Large intestine (tissue), 3 donors: Measurements from ENCODE around the gene ASB9. TPM values are rescaled to one million over a fixed set of nuclear protein-coding genes. Genes with fewer than 3 reads are reported as not detected.

Experiments used
- DNase-seq, 2 donors: peaks; one replicate each; pipeline versions ENCODE4 v3.0.0 to v3.0.0-alpha.2; 2013
- H3K27ac ChIP-seq: one replicate; pipeline ENCODE4 v1.5.1; 2013; ENCODE audit warnings: low read length
- H3K27me3 ChIP-seq: 2 replicates; pipeline ENCODE4 v1.6.1; 2013; ENCODE audit warnings: low read length; ENCODE audit not compliant: control insufficient read depth, insufficient read depth
- H3K36me3 ChIP-seq: 2 replicates; pipeline ENCODE4 v1.6.1; 2013; ENCODE audit warnings: low read length; ENCODE audit not compliant: control insufficient read depth, insufficient read depth
- H3K4me1 ChIP-seq: one replicate; pipeline ENCODE4 v1.6.1; 2013; ENCODE audit warnings: low read length; ENCODE audit not compliant: control insufficient read depth, insufficient read depth
- H3K4me3 ChIP-seq: one replicate; pipeline ENCODE4 v1.5.1; 2013; ENCODE audit warnings: low read length
- H3K9me3 ChIP-seq: one replicate; pipeline ENCODE4 v1.6.1; 2013; ENCODE audit warnings: mild to moderate bottlenecking, low read depth, low read length, moderate library complexity; ENCODE audit not compliant: control insufficient read depth
- WGBS: methylation state at CpG from one replicate; pipeline ENCODE4 v1.1.5; 2013; ENCODE audit warnings: low lambda C conversion rate; ENCODE audit not compliant: insufficient coverage; 5-methylcytosine and 5-hydroxymethylcytosine counted together
- polyA plus RNA-seq: library from polyadenylated mRNA; unstranded; fragments of 120-200 nt; gene quantifications from one replicate; pipeline ENCODE4 v1.2.1, GENCODE V29; 2013

ASB9 gene
- polyA plus RNA-seq, 1 donor = 3.8 TPM

GRCh38 chrX:15215366-15215765 is 54.5 kb downstream of the ASB9 start:
- Histone ChIP-seq H3K4me1 (no peaks in the 10 kb centered on the region), H3K9me3 (no peaks in the 10 kb centered on the region), H3K27me3 (no peaks in the 10 kb centered on the region), H3K36me3 (no peaks in the 10 kb centered on the region), H3K27ac (no peak overlapping the region), H3K4me3 (no peak overlapping the region)
- no CpG with 5 or more reads among the region's 2 CpGs for WGBS
- DNase-seq = no peak

- Histone ChIP-seq H3K27me3 (no peaks in the 10 kb centered on the region), H3K9me3 (no peaks in the 10 kb centered on the region), H3K36me3 (no peaks in the 10 kb centered on the region), H3K4me1 (no peaks in the 10 kb centered on the region), H3K27ac (no peak overlapping the region), H3K4me3 (no peak overlapping the region)
- no peak for DNase-seq
- WGBS = no CpG with 5 or more reads among the region's 1 CpG
Measured at GRCh38 chrX:15214588-15214987, 55.3 kb downstream of the ASB9 start.

- no peaks in the 10 kb centered on the region for H3K4me1 ChIP-seq
- no peak overlapping the region for H3K4me3 ChIP-seq
- no peaks in the 10 kb centered on the region for H3K36me3 ChIP-seq
- H3K9me3 ChIP-seq = no peaks in the 10 kb centered on the region
- no CpG with 5 or more reads among the region's 3 CpGs for WGBS
- DNase-seq = no peak
- H3K27ac ChIP-seq = no peak overlapping the region
- no peaks in the 10 kb centered on the region for H3K27me3 ChIP-seq
Measured at GRCh38 chrX:15209096-15209495, 60.8 kb downstream of the ASB9 start.

- no peaks in the 10 kb centered on the region for H3K4me1 ChIP-seq
- H3K9me3 ChIP-seq = no peaks in the 10 kb centered on the region
- no peak for DNase-seq
- H3K4me3 ChIP-seq = no peak overlapping the region
- WGBS = no CpG with 5 or more reads among the region's 3 CpGs
- no peaks in the 10 kb centered on the region for H3K27me3 ChIP-seq
- H3K36me3 ChIP-seq = no peaks in the 10 kb centered on the region
- H3K27ac ChIP-seq = no peak overlapping the region
Measured at GRCh38 chrX:15207994-15208393, 61.9 kb downstream of the ASB9 start.

- Histone ChIP-seq H3K4me3 (no peak overlapping the region), H3K36me3 (no peaks in the 10 kb centered on the region), H3K27ac (no peak overlapping the region), H3K4me1 (no peaks in the 10 kb centered on the region), H3K27me3 (no peaks in the 10 kb centered on the region), H3K9me3 (no peaks in the 10 kb centered on the region)
- no CpG with 5 or more reads among the region's 1 CpG for WGBS
- no peak for DNase-seq
Measured at GRCh38 chrX:15207384-15207783, 62.5 kb downstream of the ASB9 start.

GRCh38 chrX:15206306-15206705 is 63.6 kb downstream of the ASB9 start:
- no CpG with 5 or more reads among the region's 1 CpG for WGBS
- peak in 1 of 2 donors; percentile 4 for DNase-seq
- no peak overlapping the region for H3K4me3 ChIP-seq

GRCh38 chrX:15204130-15204751 is 65.6 kb downstream of the ASB9 start:
- DNase-seq = no peak
- Histone ChIP-seq H3K27ac (no peak overlapping the region), H3K36me3 (no peaks in the 10 kb centered on the region), H3K27me3 (no peaks in the 10 kb centered on the region), H3K4me3 (no peak overlapping the region), H3K4me1 (no peaks in the 10 kb centered on the region), H3K9me3 (no peaks in the 10 kb centered on the region)
- WGBS = no CpG with 5 or more reads among the region's 4 CpGs

More at GRCh38 chrX:15206306-15206705, 63.6 kb downstream of the ASB9 start:
- no peak overlapping the region for H3K27ac ChIP-seq
- no peaks in the 10 kb centered on the region for H3K27me3 ChIP-seq
- no peaks in the 10 kb centered on the region for H3K36me3 ChIP-seq
- H3K4me1 ChIP-seq = no peaks in the 10 kb centered on the region
- no peaks in the 10 kb centered on the region for H3K9me3 ChIP-seq

GRCh38 chrX:15203694-15204093 is 66.2 kb downstream of the ASB9 start:
- Histone ChIP-seq H3K4me3 (no peak overlapping the region), H3K4me1 (no peaks in the 10 kb centered on the region), H3K27me3 (no peaks in the 10 kb centered on the region), H3K9me3 (no peaks in the 10 kb centered on the region), H3K27ac (no peak overlapping the region), H3K36me3 (no peaks in the 10 kb centered on the region)
- no CpG with 5 or more reads among the region's 2 CpGs for WGBS
- DNase-seq = no peak

- H3K9me3 ChIP-seq = no peaks in the 10 kb centered on the region
- H3K27me3 ChIP-seq = no peaks in the 10 kb centered on the region
- H3K36me3 ChIP-seq = no peaks in the 10 kb centered on the region
- no peak for DNase-seq
- no peaks in the 10 kb centered on the region for H3K4me1 ChIP-seq
- H3K4me3 ChIP-seq = no peak overlapping the region
- WGBS = no CpG with 5 or more reads among the region's 2 CpGs
- no peak overlapping the region for H3K27ac ChIP-seq
Measured at GRCh38 chrX:15202454-15203177, 67.3 kb downstream of the ASB9 start.

GRCh38 chrX:15200871-15201270 is 69.0 kb downstream of the ASB9 start:
- H3K27ac ChIP-seq = no peak overlapping the region
- no peaks in the 10 kb centered on the region for H3K4me1 ChIP-seq
- no peaks in the 10 kb centered on the region for H3K27me3 ChIP-seq
- no peaks in the 10 kb centered on the region for H3K36me3 ChIP-seq
- no CpG with 5 or more reads among the region's 2 CpGs for WGBS
- H3K9me3 ChIP-seq = no peaks in the 10 kb centered on the region
- no peak overlapping the region for H3K4me3 ChIP-seq
- no peak for DNase-seq
